GM10266 (cell line): Measurements from ENCODE around the gene AP3B1.

Experiments used
- DNase-seq: peaks from one replicate; pipeline ENCODE4 v3.0.0; 2012; ENCODE audit errors: extremely low spot score
- CTCF ChIP-seq: IDR thresholded peaks from 2 replicates; pipeline ENCODE4 v1.5.1; 2012; ENCODE audit warnings: mild to moderate bottlenecking, low read depth; ENCODE audit not compliant: control insufficient read depth, insufficient read depth; ENCODE audit errors: missing control alignments

AP3B1 gene

GRCh38 chr5:78288246-78288645 lies 6.3 kb downstream of the AP3B1 start:
- no peak for TF ChIP-seq CTCF
- DNase-seq, result no peak

GRCh38 chr5:78287833-78288232 lies 6.7 kb downstream of the AP3B1 start:
- no peak for DNase-seq
- no peak for TF ChIP-seq CTCF

- no peak for DNase-seq
- TF ChIP-seq CTCF, result no peak
Measured at GRCh38 chr5:78287169-78287568, 7.3 kb downstream of the AP3B1 start.

- TF ChIP-seq CTCF, result no peak
- no peak for DNase-seq
Measured at GRCh38 chr5:78286290-78286689, 8.2 kb downstream of the AP3B1 start.

- TF ChIP-seq CTCF, result no peak
- DNase-seq, result no peak
Measured at GRCh38 chr5:78283802-78284201, 10.7 kb downstream of the AP3B1 start.

GRCh38 chr5:78283105-78283504 lies 11.4 kb downstream of the AP3B1 start:
- DNase-seq, result no peak

GRCh38 chr5:78280261-78280660 lies 14.2 kb downstream of the AP3B1 start:
- no peak for TF ChIP-seq CTCF
- no peak for DNase-seq

More at GRCh38 chr5:78283105-78283504, 11.4 kb downstream of the AP3B1 start:
- no peak for TF ChIP-seq CTCF
